IPS-11a (cell line): ENCODE data around the gene KIRREL3.

ENCODE experiments used
- H3K4me3 ChIP-seq: one replicate; pipeline ENCODE4 v1.5.1; 2013; ENCODE audit warnings: low read depth, low read length, control low read depth

KIRREL3 gene

GRCh38 chr11:126548581-126549550, 451.7 kb downstream of the KIRREL3 start:
- no peak overlapping the region for H3K4me3 ChIP-seq

- no peak overlapping the region for H3K4me3 ChIP-seq
These were observed 452.9 kb downstream of the KIRREL3 start for GRCh38 chr11:126547691-126548090.

GRCh38 chr11:126547161-126547560, 453.4 kb downstream of the KIRREL3 start:
- H3K4me3 ChIP-seq: no peak overlapping the region

GRCh38 chr11:126546694-126547093, 453.9 kb downstream of the KIRREL3 start:
- no peak overlapping the region for H3K4me3 ChIP-seq

- no peak overlapping the region for H3K4me3 ChIP-seq
These were observed 454.4 kb downstream of the KIRREL3 start for GRCh38 chr11:126546191-126546590.

GRCh38 chr11:126545057-126545555, 455.5 kb downstream of the KIRREL3 start:
- no peak overlapping the region for H3K4me3 ChIP-seq

GRCh38 chr11:126544108-126545056, 456.2 kb downstream of the KIRREL3 start:
- H3K4me3 ChIP-seq: no peak overlapping the region

- H3K4me3 ChIP-seq: no peak overlapping the region
These were observed 456.9 kb downstream of the KIRREL3 start for GRCh38 chr11:126543691-126544090.

- H3K4me3 ChIP-seq: no peak overlapping the region
These were observed 458.1 kb downstream of the KIRREL3 start for GRCh38 chr11:126542334-126543015.

- no peak overlapping the region for H3K4me3 ChIP-seq
These were observed 462.5 kb downstream of the KIRREL3 start for GRCh38 chr11:126538071-126538470.

GRCh38 chr11:126537492-126537891, 463.1 kb downstream of the KIRREL3 start:
- no peak overlapping the region for H3K4me3 ChIP-seq

- H3K4me3 ChIP-seq: no peak overlapping the region
These were observed 466.3 kb downstream of the KIRREL3 start for GRCh38 chr11:126534141-126534805.

- no peak overlapping the region for H3K4me3 ChIP-seq
These were observed 467.0 kb downstream of the KIRREL3 start for GRCh38 chr11:126533560-126533959.

GRCh38 chr11:126530416-126530815, 470.2 kb downstream of the KIRREL3 start:
- no peak overlapping the region for H3K4me3 ChIP-seq

GRCh38 chr11:126529037-126529436, 471.5 kb downstream of the KIRREL3 start:
- H3K4me3 ChIP-seq: no peak overlapping the region

GRCh38 chr11:126528075-126528474, 472.5 kb downstream of the KIRREL3 start:
- no peak overlapping the region for H3K4me3 ChIP-seq

- no peak overlapping the region for H3K4me3 ChIP-seq
These were observed 472.9 kb downstream of the KIRREL3 start for GRCh38 chr11:126527651-126528050.

GRCh38 chr11:126526471-126526870, 474.1 kb downstream of the KIRREL3 start:
- H3K4me3 ChIP-seq: no peak overlapping the region

GRCh38 chr11:126525702-126526101, 474.9 kb downstream of the KIRREL3 start:
- no peak overlapping the region for H3K4me3 ChIP-seq

GRCh38 chr11:126525216-126525615, 475.4 kb downstream of the KIRREL3 start:
- H3K4me3 ChIP-seq: no peak overlapping the region
